HL-60/S4 (cell line): Measurements from ENCODE around the gene OR10H2.
"Not testable (repeated sequence)": the region's sequence is repeated elsewhere in the genome, so short reads cannot be mapped to it uniquely, and the experiment has no call there.

Experiments
- in situ Hi-C: fragments of 300-500 bp; cut with MboI; formaldehyde crosslinking; loops from 2 replicates; pipeline ENCODE4 v1.14.3; 2022; ENCODE audit warnings: low sequenced_read_pairs

Gene OR10H2, protein sequence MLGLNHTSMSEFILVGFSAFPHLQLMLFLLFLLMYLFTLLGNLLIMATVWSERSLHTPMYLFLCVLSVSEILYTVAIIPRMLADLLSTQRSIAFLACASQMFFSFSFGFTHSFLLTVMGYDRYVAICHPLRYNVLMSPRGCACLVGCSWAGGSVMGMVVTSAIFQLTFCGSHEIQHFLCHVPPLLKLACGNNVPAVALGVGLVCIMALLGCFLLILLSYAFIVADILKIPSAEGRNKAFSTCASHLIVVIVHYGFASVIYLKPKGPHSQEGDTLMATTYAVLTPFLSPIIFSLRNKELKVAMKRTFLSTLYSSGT

DNA sequence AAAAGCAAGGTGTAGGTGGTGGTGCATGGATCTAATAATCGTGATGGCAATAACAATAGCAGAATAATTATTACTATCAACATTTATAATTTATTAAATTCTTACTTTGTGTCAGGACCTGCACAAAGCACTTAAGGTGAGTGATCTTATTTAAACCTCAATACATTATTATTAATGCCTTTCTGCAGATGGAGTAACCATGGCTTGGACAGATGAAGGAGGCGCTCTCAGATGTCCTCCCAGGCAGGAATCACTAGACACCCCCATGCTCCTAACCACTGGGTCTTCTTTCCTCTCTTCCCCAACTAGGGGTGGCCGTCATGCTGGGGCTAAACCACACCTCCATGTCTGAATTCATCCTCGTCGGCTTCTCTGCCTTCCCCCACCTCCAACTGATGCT lies at the start of gene OR10H2:
OR10H2 (plus strand) TSS at position 301 of the 400 bp plus-strand sequence; CDS start at position 321, 20 bp downstream.
- in situ Hi-C loops = no loop called here

DNA sequence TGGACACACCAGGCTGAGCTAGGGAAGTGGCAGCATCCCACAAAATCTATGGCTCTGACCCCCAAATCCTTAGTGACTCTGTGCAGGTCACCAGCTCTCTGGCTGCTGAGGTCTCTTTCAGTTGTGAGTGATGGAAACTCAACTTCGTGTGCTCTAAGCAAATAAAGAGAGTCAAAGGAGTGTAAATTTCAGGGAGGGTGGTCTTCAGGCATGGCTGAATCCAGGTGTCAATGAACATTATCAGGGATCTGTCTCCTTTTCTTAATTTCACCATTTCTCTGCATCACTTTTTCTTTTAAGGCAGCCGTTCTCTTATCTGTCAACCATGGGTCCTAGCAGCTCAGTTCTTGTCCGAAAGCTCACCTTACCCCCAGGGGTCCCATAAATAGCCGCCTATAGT lies 48.7 kb upstream of the OR10H2 start:
- in situ Hi-C loops = no loop called here

DNA sequence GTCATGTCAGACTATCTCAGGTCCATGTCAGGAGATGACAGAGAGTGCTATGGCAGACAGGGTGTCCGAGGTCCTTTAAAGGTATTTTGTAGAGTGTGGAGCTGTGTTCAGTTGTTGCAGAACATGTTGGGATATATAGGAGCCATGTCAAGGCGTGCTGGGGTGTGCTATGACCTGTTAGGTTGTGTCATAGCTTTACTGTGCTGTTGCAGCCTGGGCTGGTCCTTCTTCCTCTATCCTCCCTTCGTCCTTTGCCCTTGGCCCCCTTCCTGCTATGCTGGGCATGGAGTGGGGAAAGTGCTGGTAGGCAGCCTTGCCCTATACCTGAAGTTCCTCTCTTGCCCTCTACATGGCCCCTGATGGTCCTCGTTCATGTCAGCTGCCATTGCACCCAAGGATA lies 48.0 kb upstream of the OR10H2 start:
- in situ Hi-C loops = not testable (repeated sequence)

DNA sequence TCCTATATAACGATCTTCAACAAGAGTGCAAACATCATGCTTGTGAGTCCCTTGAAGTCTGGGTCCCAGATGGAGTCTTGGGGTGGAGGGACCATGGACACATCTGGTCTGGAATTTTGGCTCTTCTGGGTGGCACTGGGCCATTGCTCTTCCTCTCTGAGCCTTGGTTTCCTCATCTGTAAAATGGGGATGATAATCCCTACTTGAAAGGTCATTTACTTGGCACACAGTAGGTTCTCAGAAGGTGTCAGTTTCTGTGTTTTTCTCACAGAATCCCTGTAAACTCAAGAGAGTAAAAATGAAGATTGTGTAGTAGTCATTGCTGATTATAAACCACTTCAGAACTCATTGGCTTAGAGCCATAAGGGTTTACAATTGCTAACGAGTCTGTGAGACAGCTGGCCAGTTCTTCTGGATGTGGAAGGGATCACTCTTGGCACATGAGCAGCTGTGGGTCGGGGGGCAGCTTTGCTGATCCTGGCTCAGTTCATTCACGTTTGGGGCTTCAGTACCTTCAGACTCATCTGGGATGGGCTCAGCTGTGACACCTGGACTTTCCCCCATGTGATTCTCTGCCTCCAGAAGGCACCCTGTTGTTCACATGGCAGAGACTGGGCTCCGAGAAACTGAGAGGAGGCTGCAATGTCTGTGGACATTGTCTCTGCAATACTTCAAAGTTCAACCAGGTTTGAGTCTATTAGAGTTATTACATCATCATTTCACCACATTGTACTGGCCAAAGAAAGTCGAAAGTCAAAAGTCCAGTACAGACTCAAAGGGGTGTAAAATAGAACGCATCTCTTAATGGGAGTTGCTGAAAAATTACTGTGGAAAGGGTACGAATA lies 47.1 kb upstream of the OR10H2 start:
- in situ Hi-C loops = no loop called here

DNA sequence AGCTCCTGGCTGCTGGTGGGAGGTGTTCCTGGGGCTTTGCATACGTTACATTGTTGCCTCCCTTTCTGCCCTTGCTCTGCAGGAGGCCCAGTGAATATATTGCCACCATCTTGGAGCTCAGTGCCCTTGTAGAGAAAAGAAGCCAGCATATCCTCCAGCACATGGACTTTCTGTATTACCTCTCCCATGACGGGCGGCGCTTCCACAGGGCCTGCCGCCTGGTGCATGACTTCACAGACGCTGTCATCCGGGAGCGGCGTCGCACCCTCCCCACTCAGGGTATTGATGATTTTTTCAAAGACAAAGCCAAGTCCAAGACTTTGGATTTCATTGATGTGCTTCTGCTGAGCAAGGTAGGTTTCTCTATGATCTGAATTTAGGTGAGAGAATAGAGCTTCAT lies 44.4 kb upstream of the OR10H2 start:
- in situ Hi-C loops = no loop called here

DNA sequence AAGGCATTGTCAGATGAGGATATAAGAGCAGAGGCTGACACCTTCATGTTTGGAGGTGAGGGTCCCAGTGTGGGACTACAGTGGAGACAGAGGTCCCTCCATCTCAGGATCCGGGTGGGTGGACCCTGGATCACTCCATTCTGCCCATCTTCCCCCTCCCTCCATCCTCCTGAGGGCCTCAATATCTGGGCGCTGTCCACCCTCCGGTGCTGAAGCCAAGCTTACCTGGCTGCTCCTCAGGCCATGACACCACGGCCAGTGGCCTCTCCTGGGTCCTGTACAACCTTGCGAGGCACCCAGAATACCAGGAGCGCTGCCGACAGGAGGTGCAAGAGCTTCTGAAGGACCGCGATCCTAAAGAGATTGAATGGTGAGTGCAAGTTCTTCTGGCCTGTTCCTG lies 43.0 kb upstream of the OR10H2 start:
- in situ Hi-C loops = no loop called here

DNA sequence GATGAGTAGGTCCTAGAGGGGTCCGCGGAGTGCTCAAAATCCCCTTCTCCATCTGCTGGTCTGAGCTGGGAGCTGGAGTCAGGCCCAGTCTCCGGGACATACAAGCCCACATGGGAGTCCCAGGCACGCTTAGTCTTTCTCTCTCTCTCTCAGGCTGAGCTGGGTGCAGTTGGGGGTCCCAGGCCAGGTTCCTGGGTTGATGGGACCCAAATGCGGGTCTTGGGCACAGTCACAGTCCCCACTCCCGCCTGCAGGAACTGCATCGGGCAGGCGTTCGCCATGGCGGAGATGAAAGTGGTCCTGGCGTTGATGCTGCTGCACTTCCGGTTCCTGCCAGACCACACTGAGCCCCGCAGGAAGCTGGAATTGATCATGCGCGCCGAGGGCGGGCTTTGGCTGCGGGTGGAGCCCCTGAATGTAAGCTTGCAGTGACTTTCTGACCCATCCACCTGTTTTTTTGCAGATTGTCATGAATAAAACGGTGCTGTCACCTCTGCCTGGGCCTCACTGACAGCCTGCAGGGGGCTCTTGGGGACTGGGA lies 31.1 kb upstream of the OR10H2 start:
- in situ Hi-C loops = no loop called here

DNA sequence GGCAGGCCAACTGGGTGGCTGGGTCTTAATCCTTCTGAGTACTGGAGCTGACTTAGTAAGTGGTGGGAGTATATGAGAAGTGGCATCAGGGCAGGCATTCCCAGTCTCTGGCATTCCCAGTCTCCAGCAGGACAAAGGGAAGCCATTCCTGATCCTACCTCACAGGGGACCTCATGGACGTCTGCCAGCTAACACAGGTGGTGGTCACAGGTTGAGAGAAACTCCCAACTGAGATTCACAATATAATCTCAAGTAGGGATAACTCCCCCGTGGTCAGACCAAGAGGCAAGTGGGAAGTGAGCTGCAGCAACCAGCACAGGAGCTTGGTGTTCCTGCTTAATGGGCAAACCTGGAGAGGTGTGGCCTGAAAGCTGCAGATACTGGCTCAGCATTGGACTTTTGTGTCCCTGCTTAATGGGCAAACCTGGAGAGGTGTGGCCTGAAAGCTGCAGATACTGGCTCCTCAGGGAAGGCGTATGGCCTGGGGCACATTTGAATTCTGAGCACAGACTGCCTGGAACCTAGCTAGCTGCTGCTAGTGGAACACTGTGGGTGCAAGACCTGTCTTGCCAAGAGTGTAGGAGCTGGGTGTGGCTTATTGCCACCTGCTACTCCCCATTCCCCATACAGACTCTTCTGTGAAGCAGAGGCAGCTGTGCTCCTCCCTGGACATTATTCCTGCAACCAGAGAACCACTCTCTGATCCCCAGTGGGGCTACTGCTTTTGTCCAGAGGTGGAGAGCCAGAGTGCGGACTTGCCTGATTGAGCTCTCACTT lies 25.9 kb upstream of the OR10H2 start:
- in situ Hi-C loops = no loop called here

DNA sequence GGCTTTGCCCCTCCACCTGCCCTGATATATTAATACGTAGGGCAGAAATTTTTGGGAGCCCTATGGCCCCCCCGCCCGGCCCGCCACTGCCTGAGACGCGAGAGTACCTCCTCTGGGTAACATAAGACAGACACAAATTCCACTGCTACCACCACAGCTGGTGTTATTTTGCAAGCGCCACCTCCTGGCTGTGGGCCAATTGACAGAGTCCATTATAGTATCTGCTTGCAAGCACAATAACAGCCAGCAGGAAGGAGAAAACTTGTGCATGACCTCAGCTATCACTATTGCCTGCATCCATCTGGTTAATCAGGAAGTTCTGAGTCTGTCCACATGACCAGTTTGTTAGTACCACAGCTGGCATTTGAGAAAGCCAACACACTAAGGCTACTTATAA lies 25.3 kb upstream of the OR10H2 start:
- in situ Hi-C loops = no loop called here

DNA sequence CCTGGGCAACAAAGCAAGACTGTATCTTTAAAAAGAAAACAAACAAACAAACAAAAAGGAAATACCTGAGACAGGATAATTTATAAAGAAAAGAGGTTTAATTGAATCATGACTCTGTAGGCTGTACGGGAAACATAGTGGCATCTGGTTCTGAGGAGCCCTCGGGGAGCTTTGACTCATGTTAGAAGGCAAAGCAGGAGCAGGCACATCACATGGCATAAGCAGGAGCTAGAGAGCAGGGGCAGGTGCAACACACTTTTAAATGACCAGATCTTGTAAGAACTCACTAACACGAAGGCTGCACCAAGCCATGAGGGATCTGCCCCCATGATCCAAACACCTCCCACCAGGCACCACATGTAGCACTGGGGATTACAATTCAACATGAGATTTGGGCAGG lies 13.2 kb upstream of the OR10H2 start:
- in situ Hi-C loops = no loop called here

DNA sequence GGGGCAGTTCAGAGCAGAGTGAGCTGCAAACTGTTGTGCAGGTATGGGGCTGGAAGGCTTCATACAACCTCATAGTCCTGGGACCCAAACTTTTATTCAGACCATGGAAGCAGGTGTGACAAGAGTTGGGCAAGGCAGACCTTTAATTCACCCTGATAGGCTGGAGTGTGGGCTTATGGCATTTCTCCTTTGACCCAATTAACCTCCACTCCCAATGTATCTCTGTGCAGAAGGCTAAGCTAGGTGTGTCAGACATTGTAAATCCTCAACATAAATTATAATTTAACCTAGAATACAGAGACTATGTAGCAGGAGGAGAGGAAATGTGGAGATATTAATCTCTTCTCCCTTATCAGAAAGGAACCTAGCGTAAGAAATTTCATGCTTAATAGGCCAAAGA lies 12.2 kb upstream of the OR10H2 start:
- in situ Hi-C loops = no loop called here

DNA sequence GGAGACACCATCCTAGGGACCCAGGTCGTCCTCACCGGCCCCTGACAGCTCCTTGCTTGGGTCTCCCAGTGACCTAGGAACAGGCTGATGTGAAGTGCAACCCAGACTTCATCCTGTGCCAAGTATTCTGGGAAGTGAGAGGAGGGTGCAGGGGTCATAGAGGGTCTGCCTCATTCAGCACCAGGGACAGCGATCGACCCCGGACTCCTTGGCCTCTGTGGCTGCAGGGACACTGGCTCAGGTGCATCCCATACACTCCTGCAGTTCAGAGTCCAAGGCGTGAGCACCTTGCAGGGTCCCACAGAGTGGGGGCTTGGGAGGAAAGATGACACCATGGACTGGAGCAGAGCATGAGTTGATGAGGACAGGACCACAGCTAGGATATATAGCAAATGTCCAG lies 10.0 kb upstream of the OR10H2 start:
- in situ Hi-C loops = no loop called here

DNA sequence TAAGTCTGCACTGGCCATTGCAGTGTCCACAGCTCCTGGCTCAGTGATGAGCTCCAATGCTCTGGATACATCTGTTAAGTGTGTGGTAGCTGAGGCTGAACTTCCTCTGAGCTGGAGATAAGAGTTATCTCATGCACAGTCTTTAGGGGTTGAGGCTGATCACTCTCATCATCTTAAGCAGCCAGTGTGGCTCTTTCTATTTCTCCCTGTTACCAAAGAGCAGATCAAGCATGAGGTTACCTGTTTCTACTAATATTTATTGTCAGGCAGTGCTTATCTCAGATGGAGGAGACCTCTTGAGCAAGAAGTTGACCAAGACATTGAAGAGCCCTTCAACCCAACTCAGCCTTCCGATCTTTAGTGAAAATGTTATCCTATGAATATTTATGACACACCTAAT lies 6.6 kb upstream of the OR10H2 start:
- in situ Hi-C loops = no loop called here

DNA sequence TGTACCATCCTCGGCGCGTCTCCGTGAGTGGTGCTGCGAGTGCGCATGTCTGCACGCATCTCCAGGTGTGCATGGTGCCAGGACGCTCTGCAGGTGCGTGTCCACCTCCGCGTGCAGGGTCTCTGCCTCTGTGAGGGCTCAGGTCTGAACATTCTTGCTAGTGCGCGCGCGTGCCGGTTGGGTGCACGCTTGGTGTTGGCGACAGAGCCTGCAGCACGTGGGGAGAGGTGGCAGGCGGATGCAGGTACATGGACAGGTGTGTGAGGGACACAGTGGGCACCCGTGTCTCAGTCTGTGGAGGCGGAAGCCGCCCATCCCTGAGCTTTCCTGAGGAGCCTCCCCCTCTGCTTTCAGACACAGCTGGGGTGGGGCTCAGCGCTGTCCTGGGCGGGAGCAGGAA lies 4.9 kb upstream of the OR10H2 start:
- in situ Hi-C loops = no loop called here

DNA sequence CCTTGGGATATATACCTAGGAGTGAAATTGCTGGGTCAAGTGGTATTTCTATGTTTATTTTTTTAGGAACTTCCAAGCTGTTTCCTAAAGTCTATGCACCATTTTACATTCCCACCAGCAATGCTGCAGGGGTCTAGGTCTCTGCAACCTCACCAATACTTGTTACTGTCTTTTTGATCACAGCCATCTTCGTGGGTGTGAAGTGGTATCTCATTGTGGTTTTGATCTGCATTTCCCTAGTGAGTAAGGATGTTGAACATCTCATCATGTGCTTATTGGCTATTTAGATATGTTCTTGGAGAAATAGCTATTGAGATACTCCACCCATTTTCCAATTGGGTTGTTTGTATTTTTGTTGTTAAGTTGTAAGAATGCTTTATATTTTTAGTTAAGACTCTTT lies 2.7 kb downstream of the OR10H2 start:
- in situ Hi-C loops = no loop called here

DNA sequence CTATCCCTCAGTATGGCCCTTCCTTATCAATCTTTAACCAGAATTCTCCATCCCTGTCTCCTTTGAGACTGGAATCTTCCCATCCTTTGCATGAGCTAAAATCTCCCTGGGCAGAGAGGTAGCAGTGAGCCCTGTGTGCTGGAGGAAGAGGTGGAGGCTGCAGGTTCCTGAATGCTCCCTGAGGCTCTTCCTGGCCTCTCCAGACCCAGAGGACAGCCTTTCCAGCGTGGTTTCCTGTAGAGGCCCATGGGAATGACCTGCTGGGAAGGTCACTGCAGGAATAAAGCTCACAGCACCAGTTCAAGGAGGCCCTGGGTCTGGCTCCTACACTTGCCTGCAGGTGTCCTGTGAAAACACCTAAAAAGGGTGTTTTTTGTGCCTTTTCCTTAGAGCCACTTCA lies 4.6 kb downstream of the OR10H2 start:
- in situ Hi-C loops = no loop called here

DNA sequence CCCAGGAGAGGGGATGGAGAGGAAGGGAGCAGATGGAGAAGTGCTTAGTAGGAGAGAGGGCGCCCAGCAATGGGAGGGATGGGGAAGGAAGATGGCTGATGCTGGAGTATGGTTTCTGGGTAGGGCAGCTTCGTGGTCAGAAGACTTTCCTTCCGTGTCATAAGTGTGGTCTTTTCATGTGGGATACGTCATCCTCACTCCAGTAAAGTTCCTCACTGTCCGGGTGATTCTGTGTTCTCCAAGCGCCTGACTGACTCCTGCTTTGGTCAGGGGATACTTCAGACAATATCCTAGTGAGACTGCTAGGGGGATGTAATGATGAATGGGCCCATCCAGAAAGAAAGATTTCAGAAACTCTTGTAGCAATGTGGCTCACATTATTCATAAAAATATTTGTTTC lies 6.1 kb downstream of the OR10H2 start:
- in situ Hi-C loops = no loop called here

DNA sequence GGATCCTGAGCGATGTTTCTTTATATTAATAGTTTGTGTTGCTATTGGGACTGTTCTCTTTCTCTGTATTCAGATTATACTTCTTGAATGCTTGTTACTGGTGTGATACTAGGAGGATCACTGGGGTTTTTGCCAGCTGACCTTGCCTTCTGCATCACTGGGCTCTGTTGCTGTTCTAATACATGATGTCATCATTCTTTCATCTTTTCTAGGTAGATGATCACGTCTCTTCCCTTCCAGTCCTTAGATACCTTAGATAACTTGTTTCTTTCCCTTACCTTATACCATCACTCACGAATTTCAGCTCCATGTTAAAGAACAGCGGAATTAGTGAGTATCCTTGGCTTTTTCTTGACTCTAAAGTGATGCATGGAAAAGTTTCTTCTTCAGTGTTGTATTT lies 9.9 kb downstream of the OR10H2 start, which contains the start of gene OR10H3:
OR10H3 (plus strand) TSS at position 264 of the 400 bp plus-strand sequence. CDS start 3,408 bp downstream, outside the sequence.
- in situ Hi-C loops = no loop called here

DNA sequence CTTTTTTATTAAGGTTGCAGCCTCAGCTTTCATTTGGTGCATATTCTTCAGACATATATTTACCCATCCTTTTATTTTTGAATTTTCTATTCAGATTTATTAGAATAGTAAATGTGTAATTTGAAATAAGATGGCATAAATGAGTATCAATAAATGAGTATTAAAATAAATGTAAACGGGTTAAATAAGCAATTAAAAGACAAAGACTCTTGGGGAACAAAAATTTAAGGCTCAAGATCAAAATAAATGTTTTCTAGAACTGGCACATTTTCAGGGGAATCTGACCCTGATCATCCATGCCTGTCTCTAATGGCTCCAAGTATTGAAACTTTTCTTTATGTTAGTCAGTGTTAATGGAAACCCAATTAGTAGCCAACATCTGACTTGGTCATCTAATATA lies 13.0 kb downstream of the OR10H2 start:
- in situ Hi-C loops = no loop called here

DNA sequence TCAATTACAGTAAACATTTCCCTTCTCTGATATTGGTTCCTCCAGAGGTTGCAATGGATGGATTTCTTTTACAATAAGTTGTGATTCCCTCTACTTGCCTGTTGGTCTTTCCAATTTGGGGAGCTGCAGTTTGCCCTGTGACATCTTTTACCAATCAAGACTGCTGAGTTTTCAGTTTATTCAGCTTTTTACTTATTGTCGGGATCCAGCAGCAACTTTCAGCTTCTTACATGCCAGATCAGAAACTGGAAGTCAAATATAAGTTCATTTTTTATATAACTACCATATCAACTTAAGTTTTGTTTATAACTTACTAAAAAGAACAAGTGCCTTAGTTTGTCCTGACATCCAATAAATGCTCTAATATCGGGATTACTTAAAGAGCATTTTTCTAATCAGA lies 20.4 kb downstream of the OR10H2 start:
- in situ Hi-C loops = no loop called here

DNA sequence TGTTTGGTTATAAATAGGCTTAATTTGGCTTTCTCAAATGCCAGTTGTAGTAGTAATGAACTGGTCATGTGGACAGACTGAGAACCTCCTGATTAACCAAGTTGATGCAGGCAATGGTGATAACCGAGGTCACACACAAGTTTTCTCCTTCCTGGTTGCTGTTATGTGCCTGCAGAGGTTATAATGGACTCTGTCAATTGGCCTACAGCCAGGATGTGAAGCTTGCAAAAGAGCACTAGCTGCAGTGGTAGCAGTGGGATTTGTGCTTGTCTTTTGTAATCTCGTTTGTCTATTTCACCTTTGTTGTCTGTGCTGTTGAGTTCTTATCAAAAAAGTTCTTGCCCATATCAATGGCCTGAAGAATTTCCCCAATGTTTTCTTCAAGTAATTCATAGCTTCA lies 30.6 kb downstream of the OR10H2 start:
- in situ Hi-C loops = no loop called here
